HEK293 (cell line): ENCODE measurements around the gene CCDC40.

ENCODE experiments used
- CTCF ChIA-PET: fragments of 350-600 bp; formaldehyde crosslinking; extraction: SDS; loops from one replicate; lab custom pipeline; 2021; ENCODE audit warnings: antibody characterized with exemption; lab: Yijun Ruan, JAX
- POLR2A ChIA-PET: fragments of 300-600 bp; formaldehyde crosslinking; extraction: SDS; loops from one replicate; lab custom pipeline; 2020; ENCODE audit warnings: antibody characterized with exemption, inconsistent platforms; lab: Yijun Ruan, JAX
- H3K27ac ChIP-seq: fragments of 200-500 bp; sonication (Bioruptor generic); 2 replicates; pipeline ENCODE4 v1.5.1; 2014; ENCODE audit warnings: low read depth, low read length, control low read depth, inconsistent platforms; ENCODE audit errors: extremely low read depth
- H3K36me3 ChIP-seq, 2 experiments: fragments of 200-500 bp in 1 of 2; sonication (Bioruptor generic) in 1 of 2; 1 replicate in 1 of 2; 2 replicates in 1 of 2; pipeline ENCODE4 v1.5.1; 2014 to 2017; ENCODE audit warnings: inconsistent platforms in 2 of 2, low read length in 2 of 2; ENCODE audit not compliant: control insufficient read depth in 2 of 2, insufficient read depth in 1 of 2
- H3K4me1 ChIP-seq: fragments of 200-500 bp; sonication (Bioruptor generic); 2 replicates; pipeline ENCODE4 v1.5.1; 2014; ENCODE audit warnings: mild to moderate bottlenecking, low read length, inconsistent platforms; ENCODE audit not compliant: control insufficient read depth, insufficient read depth
- H3K4me3 ChIP-seq: 2 replicates; pipeline ENCODE4 v1.5.1; 2011; ENCODE audit warnings: low read depth, mild to moderate bottlenecking, control low read depth, low read length, moderate library complexity
- H3K9me3 ChIP-seq: fragments of 200-500 bp; sonication (Bioruptor generic); 2 replicates; pipeline ENCODE4 v1.5.1; 2014; ENCODE audit warnings: low read depth, low read length, inconsistent platforms; ENCODE audit not compliant: control insufficient read depth, insufficient read depth
- HOXD13 ChIP-seq: sonication (generic); formaldehyde crosslinking; IDR thresholded peaks from 2 replicates; pipeline ENCODE4 v1.8.0; 2022; ENCODE audit warnings: missing genetic modification reagents, borderline replicate concordance
- KLF10 ChIP-seq: fragments of 450-650 bp; IDR thresholded peaks from 2 replicates; pipeline ENCODE4 v1.5.1; 2018; ENCODE audit warnings: missing biosample characterization, mild to moderate bottlenecking, missing genetic modification characterization
- KLF8 ChIP-seq: fragments of 450-650 bp; formaldehyde crosslinking; IDR thresholded peaks from 2 replicates; pipeline ENCODE4 v1.5.1; 2016; ENCODE audit warnings: missing biosample characterization, missing genetic modification characterization
- KLF9 ChIP-seq: fragments of 450-650 bp; formaldehyde crosslinking; IDR thresholded peaks from 2 replicates; pipeline ENCODE4 v1.5.1; 2016; ENCODE audit warnings: missing biosample characterization, missing genetic modification characterization, low read depth
- PATZ1 ChIP-seq: fragments of 450-650 bp; formaldehyde crosslinking; IDR thresholded peaks from 2 replicates; pipeline ENCODE4 v1.5.1; 2016; ENCODE audit warnings: missing biosample characterization, missing genetic modification characterization
- RBAK ChIP-seq: fragments of 450-650 bp; formaldehyde crosslinking; IDR thresholded peaks from 2 replicates; pipeline ENCODE4 v1.5.1; 2016; ENCODE audit warnings: missing biosample characterization, missing genetic modification characterization
- SP2 ChIP-seq: fragments of 450-650 bp; formaldehyde crosslinking; IDR thresholded peaks from 2 replicates; pipeline ENCODE4 v1.5.1; 2016; ENCODE audit warnings: missing biosample characterization, missing genetic modification characterization
- ZBTB21 ChIP-seq: fragments of 450-650 bp; formaldehyde crosslinking; IDR thresholded peaks from 2 replicates; pipeline ENCODE4 v1.5.1; 2017; ENCODE audit warnings: missing biosample characterization, missing genetic modification characterization
- ZBTB7A ChIP-seq: fragments of 450-650 bp; formaldehyde crosslinking; IDR thresholded peaks from 2 replicates; pipeline ENCODE4 v1.5.1; 2016; ENCODE audit warnings: low read depth, missing biosample characterization, missing genetic modification characterization
- ZNF10 ChIP-seq: fragments of 450-650 bp; formaldehyde crosslinking; IDR thresholded peaks from 2 replicates; pipeline ENCODE4 v1.5.1; 2017; ENCODE audit warnings: missing biosample characterization, missing genetic modification characterization
- ZNF114 ChIP-seq: fragments of 450-650 bp; formaldehyde crosslinking; IDR thresholded peaks from 2 replicates; pipeline ENCODE4 v1.5.0; 2017; ENCODE audit warnings: missing biosample characterization, missing genetic modification characterization
- ZNF132 ChIP-seq: fragments of 450-650 bp; formaldehyde crosslinking; IDR thresholded peaks from 2 replicates; pipeline ENCODE4 v1.5.1; 2017; ENCODE audit warnings: missing biosample characterization, missing genetic modification characterization, borderline replicate concordance
- ZNF16 ChIP-seq: fragments of 450-650 bp; formaldehyde crosslinking; IDR thresholded peaks from 2 replicates; pipeline ENCODE4 v1.5.1; 2016; ENCODE audit warnings: low read depth, missing biosample characterization, missing genetic modification characterization
- ZNF169 ChIP-seq: fragments of 450-650 bp; formaldehyde crosslinking; IDR thresholded peaks from 2 replicates; pipeline ENCODE4 v1.5.1; 2016; ENCODE audit warnings: missing biosample characterization, missing genetic modification characterization
- ZNF211 ChIP-seq: fragments of 450-650 bp; formaldehyde crosslinking; IDR thresholded peaks from 2 replicates; pipeline ENCODE4 v1.5.1; 2016; ENCODE audit warnings: low read depth, missing biosample characterization, missing genetic modification characterization
- ZNF214 ChIP-seq: fragments of 450-650 bp; formaldehyde crosslinking; IDR thresholded peaks from 2 replicates; pipeline ENCODE4 v1.5.1; 2017; ENCODE audit warnings: missing biosample characterization, mild to moderate bottlenecking, missing genetic modification characterization, borderline replicate concordance
- ZNF223 ChIP-seq: fragments of 450-650 bp; formaldehyde crosslinking; IDR thresholded peaks from 2 replicates; pipeline ENCODE4 v1.5.1; 2016; ENCODE audit warnings: missing biosample characterization, missing genetic modification characterization
- ZNF311 ChIP-seq: fragments of 450-650 bp; formaldehyde crosslinking; IDR thresholded peaks from 2 replicates; pipeline ENCODE4 v1.5.1; 2017; ENCODE audit warnings: missing biosample characterization, missing genetic modification characterization, borderline replicate concordance
- ZNF350 ChIP-seq: fragments of 450-650 bp; formaldehyde crosslinking; IDR thresholded peaks from 2 replicates; pipeline ENCODE4 v1.5.0; 2017; ENCODE audit warnings: missing biosample characterization, mild to moderate bottlenecking, missing genetic modification characterization
- ZNF48 ChIP-seq: fragments of 450-650 bp; formaldehyde crosslinking; IDR thresholded peaks from 2 replicates; pipeline ENCODE4 v1.5.1; 2016; ENCODE audit warnings: missing biosample characterization, missing genetic modification characterization
- ZNF530 ChIP-seq: fragments of 450-650 bp; formaldehyde crosslinking; IDR thresholded peaks from 2 replicates; pipeline ENCODE4 v1.5.1; 2016; ENCODE audit warnings: low read depth, missing biosample characterization, missing genetic modification characterization
- ZNF585B ChIP-seq: fragments of 450-650 bp; formaldehyde crosslinking; IDR thresholded peaks from 2 replicates; pipeline ENCODE4 v1.5.1; 2016; ENCODE audit warnings: missing biosample characterization, missing genetic modification characterization
- ZNF626 ChIP-seq: fragments of 450-650 bp; sonication (Bioruptor Pico); formaldehyde crosslinking; IDR thresholded peaks from 2 replicates; pipeline ENCODE4 v1.5.1; 2018; ENCODE audit warnings: missing biosample characterization, missing genetic modification characterization, inconsistent platforms
- ZNF629 ChIP-seq: fragments of 450-650 bp; formaldehyde crosslinking; IDR thresholded peaks from 2 replicates; pipeline ENCODE4 v1.5.1; 2017; ENCODE audit warnings: missing biosample characterization, missing genetic modification characterization
- ZNF707 ChIP-seq: fragments of 450-650 bp; formaldehyde crosslinking; IDR thresholded peaks from 2 replicates; pipeline ENCODE4 v1.5.1; 2016; ENCODE audit warnings: missing biosample characterization, missing genetic modification characterization
- ZNF747 ChIP-seq: fragments of 450-650 bp; formaldehyde crosslinking; IDR thresholded peaks from 2 replicates; pipeline ENCODE4 v1.5.1; 2016; ENCODE audit warnings: missing biosample characterization, missing genetic modification characterization
- ZNF785 ChIP-seq: fragments of 450-650 bp; formaldehyde crosslinking; IDR thresholded peaks from 2 replicates; pipeline ENCODE4 v1.5.1; 2016; ENCODE audit warnings: missing biosample characterization, missing genetic modification characterization
- ZNF792 ChIP-seq: fragments of 450-650 bp; formaldehyde crosslinking; IDR thresholded peaks from 2 replicates; pipeline ENCODE4 v1.5.1; 2016; ENCODE audit warnings: missing biosample characterization, missing genetic modification characterization
- ZSCAN30 ChIP-seq: fragments of 450-650 bp; IDR thresholded peaks from 2 replicates; pipeline ENCODE4 v1.5.1; 2018; ENCODE audit warnings: missing biosample characterization, mild to moderate bottlenecking, missing genetic modification characterization, moderate library complexity
- TF ChIP-seq, protein P1 (sequence below): fragments of 450-650 bp; formaldehyde crosslinking; IDR thresholded peaks from 2 replicates; pipeline ENCODE4 v1.5.1; 2017; ENCODE audit warnings: missing biosample characterization, missing genetic modification characterization
- TF ChIP-seq, protein P2 (sequence below): fragments of 450-650 bp; formaldehyde crosslinking; IDR thresholded peaks from 2 replicates; pipeline ENCODE4 v1.5.0; 2017; ENCODE audit warnings: missing biosample characterization, missing genetic modification characterization, borderline replicate concordance
- TF ChIP-seq, protein P3 (sequence below): fragments of 450-650 bp; formaldehyde crosslinking; IDR thresholded peaks from 2 replicates; pipeline ENCODE4; 2016; ENCODE audit warnings: missing biosample characterization, missing genetic modification characterization

Gene CCDC40

GRCh38 chr17:80049986-80050385 is 13.5 kb downstream of the CCDC40 start:
- 0 out of 2 replicates have a peak, but pooled peaks cover 3% of the 10 kb centered on the region for H3K4me1 ChIP-seq
- CTCF ChIA-PET, result interaction anchor here (0.7 to 0.9 kb wide), 2 partner anchors 10 to 33 kb away, joined by 3 to 4 read pairs; no protein-coding TSS in a partner anchor
- no peak for TF ChIP-seq ZNF16 (tag by site-specific recombination)
- no peak for TF ChIP-seq ZNF169 (tag by site-specific recombination)
- no peak for TF ChIP-seq ZBTB21
- TF ChIP-seq KLF10 (tag by site-specific recombination), result no peak
- TF ChIP-seq PATZ1 (tag by site-specific recombination), result no peak
- no peak for TF ChIP-seq HOXD13 (CRISPR knock-in tag)
- TF ChIP-seq ZBTB7A (tag by site-specific recombination), result no peak
- no peak for TF ChIP-seq KLF8 (tag by site-specific recombination)
- TF ChIP-seq ZNF530 (tag by site-specific recombination), result no peak
- TF ChIP-seq ZNF626 (tag by site-specific recombination), result no peak
- TF ChIP-seq, protein P1, sequence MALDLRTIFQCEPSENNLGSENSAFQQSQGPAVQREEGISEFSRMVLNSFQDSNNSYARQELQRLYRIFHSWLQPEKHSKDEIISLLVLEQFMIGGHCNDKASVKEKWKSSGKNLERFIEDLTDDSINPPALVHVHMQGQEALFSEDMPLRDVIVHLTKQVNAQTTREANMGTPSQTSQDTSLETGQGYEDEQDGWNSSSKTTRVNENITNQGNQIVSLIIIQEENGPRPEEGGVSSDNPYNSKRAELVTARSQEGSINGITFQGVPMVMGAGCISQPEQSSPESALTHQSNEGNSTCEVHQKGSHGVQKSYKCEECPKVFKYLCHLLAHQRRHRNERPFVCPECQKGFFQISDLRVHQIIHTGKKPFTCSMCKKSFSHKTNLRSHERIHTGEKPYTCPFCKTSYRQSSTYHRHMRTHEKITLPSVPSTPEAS (tag by site-specific recombination), result no peak
- TF ChIP-seq ZNF311 (tag by site-specific recombination), result no peak
- no peak for TF ChIP-seq ZNF132 (tag by site-specific recombination)
- TF ChIP-seq ZNF792 (tag by site-specific recombination), result no peak
- TF ChIP-seq ZNF48 (tag by site-specific recombination), result no peak
- TF ChIP-seq ZNF785, result no peak
- TF ChIP-seq ZNF707, result no peak
- TF ChIP-seq, all 188 proteins: peak for 0
- Histone ChIP-seq H3K9me3 (no peaks in the 10 kb centered on the region), H3K27ac (no peak overlapping the region), H3K36me3 (peaks cover 0 to 13% of the 10 kb centered on the region in 2 experiments; a peak in 2 of 3 replicates), H3K4me3 (no peak overlapping the region)
- POLR2A ChIA-PET, result interaction anchor here (0.5 kb wide), 1 partner anchor 40 kb away, joined by 7 read pairs; no protein-coding TSS in a partner anchor

- Histone ChIP-seq H3K4me3 (no peak overlapping the region), H3K36me3 (peaks cover 0 to 13% of the 10 kb centered on the region in 2 experiments; a peak in 2 of 3 replicates), H3K4me1 (0 out of 2 replicates have a peak, but pooled peaks cover 5% of the 10 kb centered on the region), H3K9me3 (no peaks in the 10 kb centered on the region), H3K27ac (no peak overlapping the region)
- ChIA-PET CTCF (interaction anchor here (0.7 to 0.9 kb wide), 2 partner anchors 10 to 32 kb away, joined by 3 to 4 read pairs; no protein-coding TSS in a partner anchor), POLR2A (no interaction called here)
- TF ChIP-seq ZNF629 (tag by site-specific recombination) (no peak), ZNF10 (tag by site-specific recombination) (no peak), SP2 (tag by site-specific recombination) (no peak), KLF9 (tag by site-specific recombination) (no peak), ZNF747 (no peak), ZNF585B (tag by site-specific recombination) (no peak), ZNF350 (tag by site-specific recombination) (no peak), ZNF214 (tag by site-specific recombination) (no peak), ZNF223 (tag by site-specific recombination) (no peak), HOXD13 (CRISPR knock-in tag) (no peak), ZNF211 (tag by site-specific recombination) (no peak), ZSCAN30 (no peak), ZNF114 (tag by site-specific recombination) (no peak), RBAK (no peak)
- TF ChIP-seq, protein P2, sequence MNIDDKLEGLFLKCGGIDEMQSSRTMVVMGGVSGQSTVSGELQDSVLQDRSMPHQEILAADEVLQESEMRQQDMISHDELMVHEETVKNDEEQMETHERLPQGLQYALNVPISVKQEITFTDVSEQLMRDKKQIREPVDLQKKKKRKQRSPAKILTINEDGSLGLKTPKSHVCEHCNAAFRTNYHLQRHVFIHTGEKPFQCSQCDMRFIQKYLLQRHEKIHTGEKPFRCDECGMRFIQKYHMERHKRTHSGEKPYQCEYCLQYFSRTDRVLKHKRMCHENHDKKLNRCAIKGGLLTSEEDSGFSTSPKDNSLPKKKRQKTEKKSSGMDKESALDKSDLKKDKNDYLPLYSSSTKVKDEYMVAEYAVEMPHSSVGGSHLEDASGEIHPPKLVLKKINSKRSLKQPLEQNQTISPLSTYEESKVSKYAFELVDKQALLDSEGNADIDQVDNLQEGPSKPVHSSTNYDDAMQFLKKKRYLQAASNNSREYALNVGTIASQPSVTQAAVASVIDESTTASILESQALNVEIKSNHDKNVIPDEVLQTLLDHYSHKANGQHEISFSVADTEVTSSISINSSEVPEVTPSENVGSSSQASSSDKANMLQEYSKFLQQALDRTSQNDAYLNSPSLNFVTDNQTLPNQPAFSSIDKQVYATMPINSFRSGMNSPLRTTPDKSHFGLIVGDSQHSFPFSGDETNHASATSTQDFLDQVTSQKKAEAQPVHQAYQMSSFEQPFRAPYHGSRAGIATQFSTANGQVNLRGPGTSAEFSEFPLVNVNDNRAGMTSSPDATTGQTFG (tag by site-specific recombination), result no peak
- TF ChIP-seq, protein P3, sequence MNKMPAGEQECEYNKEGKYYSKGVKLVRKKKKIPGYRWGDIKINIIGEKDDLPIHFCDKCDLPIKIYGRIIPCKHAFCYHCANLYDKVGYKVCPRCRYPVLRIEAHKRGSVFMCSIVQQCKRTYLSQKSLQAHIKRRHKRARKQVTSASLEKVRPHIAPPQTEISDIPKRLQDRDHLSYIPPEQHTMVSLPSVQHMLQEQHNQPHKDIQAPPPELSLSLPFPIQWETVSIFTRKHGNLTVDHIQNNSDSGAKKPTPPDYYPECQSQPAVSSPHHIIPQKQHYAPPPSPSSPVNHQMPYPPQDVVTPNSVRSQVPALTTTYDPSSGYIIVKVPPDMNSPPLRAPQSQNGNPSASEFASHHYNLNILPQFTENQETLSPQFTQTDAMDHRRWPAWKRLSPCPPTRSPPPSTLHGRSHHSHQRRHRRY (tag by site-specific recombination), result no peak
These were observed 14.3 kb downstream of the CCDC40 start for GRCh38 chr17:80050706-80051105.
